Endometrium (tissue), 2 donors: ENCODE data around the gene LTC4S.

Experiments used
- FAIRE-seq: peaks from 2 replicates; lab custom pipeline; 2012; peaks lifted over from hg19 to GRCh38; lab: Jason Lieb, UNC
- donor health status: control.
- donor health status: control.

The LTC4S gene

DNA sequence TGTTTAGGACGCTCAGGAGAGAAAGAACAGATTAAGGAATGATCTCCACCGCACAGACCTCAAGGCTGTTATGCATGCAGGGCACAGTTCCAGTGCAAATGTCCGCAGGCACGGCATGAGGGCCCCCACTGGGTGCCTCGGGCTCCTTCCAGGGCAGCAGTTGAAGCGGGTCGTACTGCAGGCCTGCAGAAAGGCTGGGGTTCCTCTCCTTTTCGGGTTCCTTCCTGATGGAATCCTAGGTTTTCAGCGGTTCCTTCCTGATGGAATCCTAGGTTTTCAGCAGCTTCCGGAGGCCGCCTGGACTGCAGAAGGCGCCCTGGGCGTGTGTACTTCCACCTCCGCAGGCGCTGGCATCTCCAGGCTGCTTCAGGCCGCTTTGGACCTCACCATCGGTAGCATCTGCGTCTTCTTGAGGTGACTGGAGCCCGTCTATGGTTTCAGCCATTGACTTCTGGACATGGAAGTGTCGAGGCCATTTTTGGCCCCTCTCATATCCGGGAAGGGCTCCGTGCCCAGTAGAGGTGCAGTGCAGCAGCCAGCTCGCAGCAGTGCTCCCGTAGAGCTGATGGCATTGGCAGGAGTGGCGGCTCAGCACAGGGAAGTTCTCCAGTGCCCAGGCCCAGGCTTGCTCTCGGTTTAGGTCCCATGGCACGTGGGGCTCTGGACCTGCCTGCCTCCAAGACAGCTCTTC, 18.5 kb downstream of the LTC4S start:
- FAIRE-seq: no peak

DNA sequence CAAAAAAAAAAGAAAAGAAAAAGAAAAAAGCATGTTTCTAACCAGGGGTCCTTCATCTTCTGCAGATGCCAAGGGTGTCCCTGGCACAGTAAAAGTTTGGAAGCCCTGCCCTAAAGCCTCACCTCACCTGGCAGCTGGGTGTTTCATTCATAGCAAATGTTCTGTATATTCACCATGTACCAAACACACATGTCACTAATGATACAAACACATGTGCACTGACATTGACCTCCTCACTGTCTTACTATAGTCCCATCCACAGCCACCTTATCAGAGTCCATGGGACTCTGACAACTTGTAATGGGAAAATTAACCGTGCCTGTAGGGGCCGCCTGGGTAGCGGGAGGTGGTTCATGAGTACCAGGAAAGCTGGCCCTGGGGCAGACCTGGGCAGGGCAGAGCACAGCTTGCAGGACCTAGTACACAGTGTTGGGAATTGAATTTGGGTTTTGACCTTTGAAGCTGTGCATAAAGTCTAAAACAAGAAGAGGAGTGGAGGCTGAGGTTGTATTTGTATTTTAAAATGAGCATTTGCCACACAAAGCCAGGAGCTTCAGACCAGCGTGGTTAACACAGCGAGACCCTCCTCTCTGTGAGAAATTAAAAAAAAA, 19.3 kb downstream of the LTC4S start:
- no peak for FAIRE-seq

DNA sequence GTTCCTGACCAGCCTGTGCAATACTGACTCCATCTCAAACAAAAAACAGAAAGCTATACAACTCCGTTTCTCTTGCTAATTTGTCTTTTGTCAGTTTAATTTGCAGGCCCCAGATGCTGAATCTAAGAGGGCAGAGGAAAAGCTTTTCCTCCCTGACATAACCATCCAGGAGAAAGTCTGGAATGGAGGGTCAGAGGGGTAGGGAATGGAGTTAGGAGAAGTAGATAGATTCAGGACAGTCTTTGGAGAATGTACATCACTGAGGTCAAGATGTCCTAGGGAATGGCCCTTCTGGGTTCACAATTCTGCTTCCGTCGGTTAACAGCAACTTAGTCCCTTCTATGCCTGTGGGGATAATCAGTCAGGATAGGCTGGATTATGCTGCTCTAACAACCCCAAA, 20.3 kb downstream of the LTC4S start:
- FAIRE-seq: no peak

DNA sequence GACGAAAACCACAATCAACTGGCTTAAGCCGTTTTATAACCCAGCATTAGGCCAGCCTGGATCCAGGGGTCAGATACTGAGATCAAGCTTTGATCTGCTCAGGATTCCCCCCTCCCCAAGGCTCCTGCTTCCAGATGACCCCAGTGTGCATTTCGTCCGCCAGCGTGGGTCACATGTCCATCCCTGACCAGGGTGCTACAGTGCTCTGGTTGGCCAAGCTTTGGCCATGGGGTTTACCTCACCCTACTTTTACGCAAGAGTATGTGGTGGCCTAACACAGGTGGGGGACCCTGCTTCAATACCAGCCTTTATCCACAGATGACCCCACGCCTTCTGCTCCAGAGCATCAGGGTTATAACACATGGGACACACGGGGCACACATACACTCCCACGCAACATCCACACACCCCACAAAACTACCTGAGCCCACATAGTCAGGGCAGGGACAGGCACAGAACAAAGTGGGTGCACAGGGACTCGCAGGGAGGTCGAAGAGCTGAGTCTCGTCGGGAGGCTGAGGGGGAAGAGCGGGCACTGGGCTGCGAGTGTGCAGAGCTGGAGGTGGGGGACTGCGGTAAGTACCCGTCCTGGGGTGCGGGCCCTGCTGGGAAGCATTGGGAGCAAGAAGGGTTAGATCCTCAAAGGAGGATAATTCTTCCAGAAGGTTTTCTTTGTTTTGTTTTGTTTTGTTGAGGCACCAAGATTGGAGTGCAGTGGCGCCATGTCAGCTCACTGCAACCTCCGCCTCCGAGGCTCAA, 21.9 kb downstream of the LTC4S start:
- FAIRE-seq: no peak

DNA sequence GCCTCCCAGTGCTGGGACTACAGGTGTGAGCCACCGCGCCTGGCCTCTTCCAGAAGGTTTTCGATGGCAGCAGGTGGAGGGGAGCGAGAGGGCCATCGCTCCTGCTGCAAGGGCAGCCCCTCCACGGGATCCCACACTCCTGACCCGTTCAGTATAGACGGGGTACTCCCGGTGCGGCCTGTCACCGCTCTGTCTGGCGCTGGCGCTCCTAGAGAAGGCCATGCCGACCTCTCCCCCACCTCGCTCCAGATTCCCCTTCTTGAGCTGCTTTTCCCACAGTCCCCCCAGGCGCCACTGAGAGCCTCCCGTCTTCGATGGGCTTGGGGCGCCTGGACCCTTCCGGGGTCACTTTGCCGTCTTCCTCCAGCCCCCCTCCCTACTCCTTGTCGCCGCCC, 22.6 kb downstream of the LTC4S start:
- no peak for FAIRE-seq

DNA sequence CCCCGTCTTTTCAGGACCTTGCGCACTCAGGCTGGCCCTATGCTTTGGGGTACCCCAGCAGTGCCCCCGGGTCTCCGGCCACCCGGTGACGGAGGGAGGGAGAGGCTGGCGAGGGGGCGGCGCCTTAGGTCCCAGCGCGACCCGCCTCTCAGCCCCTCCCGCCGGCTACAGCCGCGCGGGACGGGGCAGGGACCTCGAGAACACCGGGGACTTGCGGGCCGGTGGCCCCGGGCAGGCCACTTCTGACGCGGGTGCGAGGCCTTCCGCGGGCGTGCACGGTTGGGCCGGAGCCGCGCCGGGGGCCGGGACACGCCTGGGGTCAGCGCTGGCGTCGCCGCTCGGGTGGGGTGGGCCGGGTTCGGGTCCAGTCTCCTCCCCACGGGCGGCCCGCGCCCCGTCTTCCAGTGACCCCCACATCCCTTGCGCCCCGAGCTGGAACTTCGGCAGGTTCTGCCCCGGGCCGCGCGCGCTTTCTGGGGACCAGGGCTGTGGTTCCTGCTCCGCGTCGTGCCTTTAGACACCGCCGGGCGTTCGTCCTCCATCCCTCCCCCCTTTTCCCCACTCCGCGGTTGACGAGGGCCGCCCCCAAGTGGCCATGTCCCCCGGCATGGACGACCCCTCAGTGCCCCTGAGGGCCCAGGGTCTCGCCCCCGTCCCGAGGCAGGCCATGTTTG, 23.1 kb downstream of the LTC4S start:
- FAIRE-seq: no peak

DNA sequence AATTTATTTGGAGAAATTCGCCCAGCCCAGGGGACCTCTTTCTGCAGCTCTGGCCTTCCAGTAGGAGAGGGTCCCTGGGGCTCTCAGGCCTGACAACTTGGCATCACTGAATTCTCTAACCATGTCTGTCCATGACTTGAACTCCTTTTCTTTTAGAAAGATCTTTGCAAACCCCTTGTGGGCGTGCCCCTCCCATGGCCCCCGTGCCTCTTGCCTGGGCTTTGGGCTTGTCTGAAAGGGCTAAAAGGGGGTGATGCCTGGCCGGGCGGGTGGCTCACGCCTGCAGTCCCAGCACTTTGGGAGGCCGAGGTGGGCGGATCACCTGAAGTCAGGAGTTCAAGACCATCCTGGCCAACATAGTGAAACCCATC, 23.7 kb downstream of the LTC4S start:
- no peak for FAIRE-seq

DNA sequence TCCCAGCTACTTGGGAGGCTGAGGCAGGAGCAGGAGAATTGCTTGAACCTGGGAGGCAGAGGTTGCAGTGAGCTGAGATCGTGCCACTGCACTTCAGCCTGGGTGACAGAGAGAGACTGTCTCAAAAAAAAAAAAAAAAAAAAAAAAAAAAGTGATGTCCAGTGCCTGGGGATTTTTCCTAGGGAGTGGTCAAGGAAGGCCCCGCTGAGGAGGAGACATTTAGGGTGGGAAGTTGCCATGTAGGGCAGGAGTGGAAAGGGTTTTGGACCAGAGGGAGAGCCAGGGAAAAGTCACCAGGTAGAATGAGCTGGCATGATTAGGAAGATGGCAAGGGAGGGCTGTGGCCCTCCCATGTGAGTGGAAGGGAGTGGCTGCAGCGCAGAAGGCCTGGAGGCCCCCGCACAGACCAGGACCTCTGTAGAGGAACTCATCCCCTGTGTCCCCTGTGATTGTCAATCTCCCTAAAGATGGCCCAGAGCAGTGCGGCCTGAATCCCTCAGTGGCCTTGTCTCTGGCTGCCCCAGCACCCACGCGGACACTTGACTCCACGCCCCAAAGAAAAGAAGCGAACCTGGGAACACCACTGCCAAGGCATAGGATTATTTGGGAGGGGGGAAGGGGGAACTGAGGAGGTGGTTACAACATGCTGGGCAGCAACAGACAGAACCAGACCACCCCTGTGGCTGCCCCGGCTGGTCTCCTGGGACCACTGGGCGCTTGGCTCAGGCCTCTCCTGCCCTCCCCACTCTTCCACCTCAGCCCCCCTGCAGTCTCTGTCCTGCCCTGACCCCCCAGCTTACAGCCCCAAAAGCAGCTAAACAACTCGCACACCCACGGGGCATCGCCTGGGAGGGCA, 24.3 kb downstream of the LTC4S start:
- no peak for FAIRE-seq

DNA sequence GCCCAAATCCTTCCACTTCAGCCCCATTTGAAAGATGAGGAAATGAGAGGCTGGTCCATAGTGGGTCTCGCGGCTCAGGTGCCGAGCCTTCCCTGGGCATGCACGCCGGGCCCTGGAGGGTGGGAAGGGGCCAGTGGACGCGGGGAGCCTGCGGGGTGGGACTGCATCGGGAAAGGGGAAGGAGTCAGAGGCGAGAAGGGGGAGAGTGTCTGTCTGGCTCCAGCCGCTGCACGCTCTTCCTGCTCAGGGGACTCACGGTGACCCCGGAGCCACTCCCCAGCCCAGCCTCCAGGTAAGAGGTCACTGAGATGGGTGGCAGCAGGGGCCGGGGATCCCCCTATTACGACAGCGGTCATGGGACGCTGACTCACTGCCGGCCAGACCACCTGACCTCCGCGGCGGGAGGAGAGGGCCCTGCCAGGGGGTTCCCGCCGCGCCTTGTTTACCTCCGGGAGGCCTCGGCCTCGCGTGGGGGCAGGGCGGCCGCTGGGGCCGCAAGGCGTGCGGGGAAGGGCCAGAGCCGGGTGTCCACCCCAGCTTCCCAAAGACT, 25.0 kb downstream of the LTC4S start:
- no peak for FAIRE-seq

DNA sequence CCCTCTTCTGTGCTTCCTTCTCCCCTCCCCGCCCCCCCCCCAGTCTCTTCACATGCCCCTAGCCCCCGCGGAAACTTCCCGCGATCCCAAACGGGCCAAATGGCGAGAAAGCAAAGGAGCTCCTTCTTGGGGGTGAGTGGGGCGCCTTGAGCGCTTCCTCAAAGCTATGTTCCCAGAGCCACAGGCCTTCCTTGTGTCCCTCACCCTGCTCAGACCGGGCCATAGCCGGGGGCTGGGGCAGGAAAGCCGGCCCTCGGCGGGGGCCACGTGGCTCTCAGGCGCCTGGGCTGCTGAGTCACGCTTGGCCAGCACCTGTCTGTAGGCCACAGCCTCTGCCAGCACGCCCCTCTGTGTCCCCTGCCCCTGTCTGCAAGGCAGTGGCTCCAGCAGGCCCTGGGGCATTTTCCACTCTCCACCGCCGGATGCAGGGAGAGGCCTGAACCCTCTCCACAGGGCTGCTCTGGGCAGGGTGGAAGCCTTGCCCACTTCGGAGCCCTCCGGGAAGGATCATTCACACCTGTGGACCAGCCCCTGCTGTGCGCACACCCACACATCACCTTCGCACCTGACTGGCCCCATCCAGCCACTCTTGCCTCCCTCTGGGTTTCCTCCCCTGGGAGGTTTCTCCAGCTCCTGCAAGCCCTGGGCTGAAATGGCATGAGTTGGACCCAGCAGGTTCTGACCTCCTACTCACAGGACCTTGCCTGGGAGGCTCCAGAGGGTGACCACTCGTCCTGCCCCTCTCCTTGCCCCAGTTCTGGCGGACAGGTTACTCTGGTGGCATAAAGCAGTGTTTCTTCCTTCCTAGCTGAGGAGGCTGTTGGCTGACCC, 25.7 kb downstream of the LTC4S start:
- FAIRE-seq: no peak

DNA sequence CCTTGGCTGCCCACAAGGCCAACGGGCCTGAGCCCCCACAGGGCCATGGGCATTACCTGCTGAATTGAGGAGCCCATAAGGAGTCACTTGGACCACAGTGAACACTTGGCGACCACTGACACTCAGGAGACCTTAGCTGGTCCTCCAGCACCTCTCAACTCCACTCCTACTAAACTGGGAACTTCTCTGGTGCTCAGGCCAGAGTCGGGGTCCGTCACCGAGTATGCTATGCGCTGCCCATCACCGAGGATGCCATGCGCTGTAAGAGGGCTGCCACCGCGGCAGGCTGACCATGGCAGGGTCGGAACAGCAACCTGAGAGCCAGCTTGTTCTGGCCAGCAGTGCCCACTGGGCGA, 26.3 kb downstream of the LTC4S start:
- no peak for FAIRE-seq

DNA sequence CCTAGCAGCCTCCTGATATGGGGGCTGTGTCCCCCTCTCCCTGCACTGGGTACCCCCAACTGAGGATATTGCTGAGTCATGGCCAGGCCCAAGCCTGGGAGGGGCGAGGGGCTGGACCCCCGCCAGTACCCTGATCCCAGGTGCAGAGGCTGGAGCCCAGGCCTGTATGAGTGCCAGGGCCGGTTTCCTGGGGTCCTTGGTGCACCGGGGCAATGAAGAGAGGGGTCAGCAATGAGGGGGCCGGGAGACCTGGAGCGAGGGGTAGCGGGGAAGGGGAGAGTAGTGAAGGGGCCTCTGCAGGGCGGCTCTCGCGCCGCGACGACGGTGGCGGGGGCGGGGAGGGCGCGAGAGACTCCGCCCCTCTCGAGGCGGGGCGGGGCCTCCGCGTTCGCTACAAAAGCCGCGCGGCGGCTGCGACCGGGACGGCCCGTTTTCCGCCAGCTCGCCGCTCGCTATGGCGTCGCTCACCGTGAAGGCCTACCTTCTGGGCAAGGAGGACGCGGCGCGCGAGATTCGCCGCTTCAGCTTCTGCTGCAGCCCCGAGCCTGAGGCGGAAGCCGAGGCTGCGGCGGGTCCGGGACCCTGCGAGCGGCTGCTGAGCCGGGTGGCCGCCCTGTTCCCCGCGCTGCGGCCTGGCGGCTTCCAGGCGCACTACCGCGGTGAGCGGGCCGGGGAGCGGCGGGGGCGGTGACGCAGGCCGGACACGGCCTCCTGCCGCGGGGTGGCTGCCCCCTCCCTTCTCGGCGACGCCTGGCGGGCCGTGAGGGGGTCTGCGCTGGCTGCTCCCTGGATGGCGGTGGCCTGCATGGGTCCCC, 26.9 kb downstream of the LTC4S start, which contains the start of gene SQSTM1:
SQSTM1 (plus strand) TSS at position 423 of the 815 bp plus-strand sequence; CDS start at position 455, 32 bp downstream.
- no peak for FAIRE-seq

DNA sequence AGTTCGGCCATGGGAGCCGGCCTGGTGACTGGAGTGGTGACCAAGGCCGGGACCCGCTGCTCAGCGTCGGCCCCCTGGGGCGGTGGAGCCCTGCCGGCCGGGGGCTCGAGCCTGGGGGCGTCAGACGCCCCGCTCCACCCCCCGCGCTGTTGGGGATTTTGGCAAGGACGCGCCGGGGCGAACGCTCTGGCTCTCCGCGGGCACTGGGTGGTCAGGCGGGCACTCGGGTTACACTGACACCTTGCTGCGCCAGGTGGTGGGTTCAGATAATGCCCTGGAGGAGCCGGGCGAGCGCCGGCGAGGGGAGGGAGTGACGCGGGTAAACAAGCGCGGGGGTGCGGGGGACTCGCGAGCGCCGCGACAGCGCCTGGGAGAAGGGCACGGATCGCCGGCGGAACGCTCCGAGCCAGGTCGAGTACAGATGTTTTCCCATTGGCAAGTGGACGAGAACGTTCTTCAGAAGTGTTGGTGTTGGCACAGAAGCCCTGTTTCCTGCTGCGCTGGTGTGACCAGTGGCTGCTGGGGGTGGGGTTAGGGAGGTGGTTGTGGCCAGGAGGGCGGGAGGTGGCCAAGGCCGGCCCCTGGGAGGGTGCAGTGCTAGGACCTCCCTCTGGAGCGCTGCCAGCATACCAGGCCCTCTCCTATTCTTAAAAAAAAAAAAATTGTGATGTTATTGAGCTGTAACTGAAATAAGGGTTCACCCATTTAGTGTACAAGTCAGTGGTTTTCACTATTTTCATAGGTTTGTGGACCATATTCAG, 27.7 kb downstream of the LTC4S start:
- peak; percentile 15 for FAIRE-seq

DNA sequence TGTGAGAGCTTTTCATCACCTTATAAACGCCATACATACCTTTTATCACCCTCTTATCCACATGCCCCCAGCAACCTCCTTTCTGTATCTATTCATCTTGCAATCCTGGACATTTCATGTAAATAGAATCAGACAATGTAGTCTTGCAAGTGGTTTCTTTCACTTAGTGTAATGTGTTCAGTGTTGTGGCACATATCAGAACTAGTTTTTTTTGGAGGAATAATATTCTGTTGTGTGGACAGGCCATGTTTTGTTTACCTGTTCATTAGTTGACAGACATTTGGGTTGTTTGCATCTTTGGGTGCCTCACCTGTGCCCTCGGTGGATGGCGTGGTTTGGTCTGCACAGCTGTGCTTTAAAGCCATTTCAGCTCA, 28.3 kb downstream of the LTC4S start:
- FAIRE-seq: no peak

DNA sequence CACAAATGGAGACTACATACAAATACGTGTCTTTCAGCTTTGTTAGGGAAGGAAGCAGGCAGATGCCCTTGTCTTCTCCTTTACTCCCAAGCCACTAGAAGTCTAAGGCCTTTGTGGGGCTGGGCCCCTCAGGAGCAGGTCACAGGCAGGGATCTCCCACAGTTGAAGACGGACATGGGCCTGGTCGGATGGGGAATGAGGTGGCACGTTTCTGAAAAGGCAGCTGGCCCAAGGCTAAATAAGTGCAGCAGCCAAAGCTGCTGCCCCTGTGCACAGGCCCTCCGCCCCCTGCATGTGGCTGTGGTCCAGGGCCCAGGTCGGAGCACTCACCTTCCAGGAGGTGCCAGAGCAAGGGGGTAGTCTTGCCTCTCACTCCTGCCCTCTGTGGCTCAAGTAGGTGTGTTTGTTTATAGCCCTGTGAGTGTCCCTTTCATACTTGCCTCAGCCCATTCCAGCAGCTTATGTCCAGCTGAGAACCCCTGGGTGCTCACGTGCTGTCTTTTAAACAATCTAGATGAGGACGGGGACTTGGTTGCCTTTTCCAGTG, 28.7 kb downstream of the LTC4S start:
- no peak for FAIRE-seq

DNA sequence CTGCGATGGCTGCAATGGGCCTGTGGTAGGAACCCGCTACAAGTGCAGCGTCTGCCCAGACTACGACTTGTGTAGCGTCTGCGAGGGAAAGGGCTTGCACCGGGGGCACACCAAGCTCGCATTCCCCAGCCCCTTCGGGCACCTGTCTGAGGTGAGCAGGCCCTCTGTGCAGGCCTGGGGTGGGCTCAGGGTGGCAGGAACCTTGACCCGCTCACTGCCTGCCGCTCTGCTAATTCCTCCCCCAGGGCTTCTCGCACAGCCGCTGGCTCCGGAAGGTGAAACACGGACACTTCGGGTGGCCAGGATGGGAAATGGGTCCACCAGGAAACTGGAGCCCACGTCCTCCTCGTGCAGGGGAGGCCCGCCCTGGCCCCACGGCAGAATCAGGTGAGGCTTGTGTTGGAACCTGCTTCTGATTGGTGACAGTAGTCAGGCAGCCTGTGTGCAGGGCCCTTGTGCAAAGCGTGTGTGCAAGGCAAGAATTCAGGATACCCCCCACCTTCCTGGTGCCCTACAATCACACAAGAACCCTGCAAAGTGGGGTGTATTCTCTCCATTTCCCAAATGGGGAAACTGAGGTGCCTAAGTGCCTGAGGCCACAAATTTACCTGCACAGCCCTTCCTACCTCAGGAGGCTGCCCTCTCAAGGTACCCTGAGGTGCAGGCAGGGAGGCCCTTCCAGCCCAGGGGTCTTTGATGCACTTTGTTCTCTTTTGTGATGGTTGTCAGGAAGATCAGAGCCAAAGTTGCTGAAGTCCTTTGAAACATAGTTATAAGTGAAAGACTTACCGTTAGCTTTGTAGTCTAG, 30.4 kb downstream of the LTC4S start:
- FAIRE-seq: no peak

DNA sequence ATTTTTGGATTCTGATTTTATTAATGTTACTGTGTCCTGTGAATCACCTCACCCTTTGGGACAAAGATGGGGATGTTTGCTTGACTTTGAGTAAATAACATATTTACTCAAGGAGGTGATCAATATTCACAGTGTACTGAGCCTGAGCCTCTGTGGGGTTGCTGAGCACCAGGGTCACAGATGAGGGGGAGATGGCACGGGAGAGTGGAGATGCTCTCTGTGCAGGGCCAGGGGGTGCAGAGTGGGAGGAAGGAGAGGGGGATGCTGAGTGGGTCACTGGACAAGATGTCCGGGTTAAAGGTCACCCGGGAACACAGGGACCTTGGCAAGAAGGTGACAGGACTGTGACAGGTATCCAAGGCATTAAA, 30.9 kb downstream of the LTC4S start:
- no peak for FAIRE-seq

DNA sequence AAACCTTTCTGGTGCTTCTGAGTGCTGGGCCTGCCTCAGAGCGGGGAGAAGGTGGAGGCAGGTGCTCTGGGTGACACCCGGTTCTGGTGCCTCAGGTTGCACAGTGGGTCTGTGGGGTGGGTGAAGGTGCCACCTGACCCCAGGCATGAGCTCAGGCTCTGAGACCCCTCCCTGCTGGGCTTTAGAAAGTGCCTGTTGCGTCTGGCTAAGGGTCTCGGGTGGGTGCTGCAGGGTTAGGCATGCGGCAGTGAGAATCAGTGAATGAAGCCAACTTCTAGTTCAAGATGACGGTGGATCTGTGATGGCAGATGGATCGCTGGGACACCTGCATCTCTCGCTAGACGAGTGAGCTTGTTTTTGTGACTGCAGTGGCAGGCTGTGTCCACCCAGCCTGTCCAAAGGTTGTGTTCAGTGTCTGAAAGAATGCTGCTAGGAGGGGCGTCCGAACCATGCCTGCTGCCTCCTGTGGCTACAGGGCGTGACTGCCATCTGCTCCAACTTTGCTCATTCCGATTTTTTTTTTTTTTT, 31.9 kb downstream of the LTC4S start:
- FAIRE-seq: no peak
